ENCODE data around the gene EXOC7. TPM values are rescaled to one million over a fixed set of nuclear protein-coding genes. Genes with fewer than 3 reads are reported as not detected.
A peak's percentile ranks its signal among the peaks of the same experiment; 100 is the strongest.

The EXOC7 gene
- total RNA-seq, 1 experiment from 2014 or later = 160 TPM

GRCh38 chr17:76122431-76123190 is 19.0 kb upstream of the EXOC7 start:
- Mint-ChIP-seq H3K4me3 (no peak overlapping the region), H3K27ac (peak overlapping the region in 2 of 3 experiments; percentile 72 to 92; a peak in 4 of 7 replicates), H3K4me1 (peaks cover 39 to 40% of the 10 kb centered on the region in 2 experiments), H3K36me3 (ENCODE audit: insufficient read depth in 1 of 3, low read depth in 3 of 3) (no peaks in the 10 kb centered on the region), H3K27me3 (ENCODE audit: low read depth) (peaks cover 10% of the 10 kb centered on the region), H3K9me3 (peaks cover 0 to 2% of the 10 kb centered on the region in 2 experiments; a peak in 1 of 5 replicates)
- H3K14ac ChIP-seq (ENCODE audit: insufficient read depth, low read length) = no peak overlapping the region
- no peak overlapping the region for H3K4me2 ChIP-seq (ENCODE audit: insufficient read depth, insufficient read length, low read length)
- H2BK120ac ChIP-seq (ENCODE audit: low read depth, low read length, poor library complexity, severe bottlenecking) = no peak overlapping the region
- H2BK20ac ChIP-seq (ENCODE audit: low read depth, low read length, poor library complexity, severe bottlenecking) = no peak overlapping the region
- no peaks in the 10 kb centered on the region for H3K9me3 ChIP-seq (ENCODE audit: control insufficient read depth, low read depth, low read length)
- no peak overlapping the region for H3K9ac ChIP-seq (ENCODE audit: extremely low read depth, insufficient read length, low read length)
- H2BK15ac ChIP-seq (ENCODE audit: low read depth, low read length) = no peak overlapping the region
- no peak overlapping the region for H2BK12ac ChIP-seq (ENCODE audit: insufficient read length, low read depth, low read length)
- no peak overlapping the region for H4K5ac ChIP-seq (ENCODE audit: insufficient read length, low read depth, low read length)
- H2AFZ ChIP-seq (ENCODE audit: low read length) = no peak overlapping the region
- no peak overlapping the region for H3K23ac ChIP-seq (ENCODE audit: insufficient read length, low read depth, low read length)
- H3K4ac ChIP-seq (ENCODE audit: low read depth, low read length) = no peak overlapping the region
- no peaks in the 10 kb centered on the region for H3K27me3 ChIP-seq (ENCODE audit: insufficient read depth, low read length)
- H4K20me1 ChIP-seq (ENCODE audit: control insufficient read depth, insufficient read depth, insufficient read length) = no peaks in the 10 kb centered on the region
- no peak for TF ChIP-seq CTCF (conservative IDR thresholded peaks at IDR 0.05)
- H3T11ph ChIP-seq (ENCODE audit: low read length) = no peak overlapping the region
- H3K18ac ChIP-seq (ENCODE audit: insufficient read length, low read depth, low read length) = no peak overlapping the region
- H2BK5ac ChIP-seq (ENCODE audit: insufficient read length, low read length) = no peak overlapping the region
- H3K4me1 ChIP-seq (ENCODE audit: insufficient read depth, low read length) = no peaks in the 10 kb centered on the region; the same call in 1 of the 2 replicates
- H3K56ac ChIP-seq (ENCODE audit: insufficient read length, low read depth, low read length) = no peak overlapping the region
- WGBS (ENCODE audit: extremely low coverage, insufficient read length, low lambda C conversion rate) = no CpG with 5 or more reads among the region's 24 CpGs
- no peak overlapping the region for H4K8ac ChIP-seq (replicated peaks; ENCODE audit: insufficient read length, low read depth, low read length)
- H3K79me1 ChIP-seq (ENCODE audit: insufficient read depth, low read depth, low read length, poor library complexity, severe bottlenecking) = no peaks in the 10 kb centered on the region
- peak; percentile 70 for DNase-seq
- H2AK5ac ChIP-seq (ENCODE audit: insufficient read length, low read length) = no peak overlapping the region
- H3K23me2 ChIP-seq (ENCODE audit: insufficient read length, low read depth, low read length, poor library complexity, severe bottlenecking) = no peaks in the 10 kb centered on the region
- H3K79me2 ChIP-seq (ENCODE audit: insufficient read depth, low read length) = no peaks in the 10 kb centered on the region
- no peak overlapping the region for H3K27ac ChIP-seq (ENCODE audit: insufficient read length, low read depth, low read length)
- H4K91ac ChIP-seq (ENCODE audit: insufficient read length, low read depth, low read length) = no peak overlapping the region
